K562 (cell line): ENCODE results near the gene ARPC2. TPM values are rescaled to one million over a fixed set of nuclear protein-coding genes. Genes with fewer than 3 reads are reported as not detected.
A peak's percentile ranks its signal among the peaks of the same experiment; 100 is the strongest.

ENCODE experiments used
- ATAC-seq: fragments of 200-7000 bp; cut with Tn5 transposase; 3 replicates; pipeline ENCODE4 v1.9.1; 2020; ENCODE audit warnings: moderate library complexity
- BruUV-seq: library from RNA; stranded (reverse); fragments of 400-500 nt; replicated peaks from 2 replicates; lab custom pipeline; 2021; lab: Mats Ljungman, UMichigan
- CTCF ChIA-PET: fragments of 300-600 bp; formaldehyde crosslinking; extraction: SDS; loops from one replicate; lab custom pipeline; 2021; ENCODE audit warnings: low intra/inter-chr PET ratio; lab: Yijun Ruan, JAX
- POLR2A ChIA-PET: fragments of 300-600, 350-650 bp; sonication (Branson Sonifier 250); formaldehyde crosslinking; extraction: SDS; loops from one replicate; lab custom pipeline; 2021; ENCODE audit warnings: antibody characterized with exemption, inconsistent platforms; lab: Yijun Ruan, JAX
- DNase-seq, 4 experiments: peaks; one replicate each; pipeline versions ENCODE4 v3.0.0 to v3.0.0-alpha.2; 2011 to 2018; ENCODE audit warnings: low spot score in 3 of 4, mixed read lengths in 3 of 4; ENCODE audit errors: extremely low read depth in 1 of 4
- FAIRE-seq: peaks from 2 replicates; lab custom pipeline; 2011; peaks lifted over from hg19 to GRCh38; lab: Jason Lieb, UNC
- H2AFZ ChIP-seq: 2 replicates; pipeline ENCODE4 v1.6.0; 2011; ENCODE audit warnings: low read depth, low read length, control low read depth, inconsistent platforms
- H3K27ac ChIP-seq: fragments of 200-600 bp; 3 replicates; pipeline ENCODE4 v1.8.0; 2011; ENCODE audit warnings: low read depth, mild to moderate bottlenecking, control low read depth, inconsistent platforms, low read length, moderate library complexity, mixed read lengths; ENCODE audit errors: extremely low read depth
- H3K27me3 ChIP-seq, 2 experiments: fragments of 300-600 bp in 1 of 2; 2 replicates in 1 of 2; 3 replicates in 1 of 2; pipeline versions ENCODE4 v1.6.0 to v1.8.0; 2011; ENCODE audit warnings: inconsistent platforms in 2 of 2, low read length in 2 of 2, mild to moderate bottlenecking in 1 of 2, mixed read lengths in 1 of 2, moderate library complexity in 1 of 2; ENCODE audit not compliant: control insufficient read depth in 2 of 2, insufficient read depth in 2 of 2
- H3K36me3 ChIP-seq: fragments of 300-600 bp; 3 replicates; pipeline ENCODE4 v1.8.0; 2011; ENCODE audit warnings: mild to moderate bottlenecking, low read length, inconsistent platforms; ENCODE audit not compliant: control insufficient read depth, insufficient read depth
- H3K4me1 ChIP-seq, 2 experiments: fragments of 200-600 bp in 1 of 2; replicated peaks in 1 of 2; 2 replicates in 1 of 2; 3 replicates in 1 of 2; pipeline versions ENCODE4 v1.5.1 to v1.8.0; 2011; ENCODE audit warnings: inconsistent platforms in 2 of 2, low read length in 2 of 2, mild to moderate bottlenecking in 1 of 2, mixed read lengths in 1 of 2, moderate library complexity in 1 of 2; ENCODE audit not compliant: control insufficient read depth in 2 of 2, insufficient read depth in 2 of 2
- H3K4me2 ChIP-seq: 2 replicates; pipeline ENCODE4 v1.6.1; 2011; ENCODE audit warnings: low read length, control low read depth, inconsistent platforms, mixed read lengths; ENCODE audit not compliant: insufficient read depth
- H3K4me3 ChIP-seq: fragments of 200-600 bp; sonication (generic), shearing (Covaris generic); 2 replicates; pipeline ENCODE4 v1.5.1; 2016; ENCODE audit warnings: control low read depth, inconsistent platforms
- H3K79me2 ChIP-seq: fragments of 200-600 bp; 3 replicates; pipeline ENCODE4 v1.8.0; 2011; ENCODE audit warnings: low read length, inconsistent platforms; ENCODE audit not compliant: control insufficient read depth, insufficient read depth
- H3K9ac ChIP-seq, 2 experiments: 2 replicates each; pipeline versions ENCODE4 v1.6.0 to v1.6.1; 2011; ENCODE audit warnings: low read depth in 2 of 2, low read length in 2 of 2, control low read depth in 1 of 2, inconsistent platforms in 1 of 2, mild to moderate bottlenecking in 1 of 2, mixed read lengths in 1 of 2; ENCODE audit not compliant: insufficient read depth in 1 of 2
- H3K9me1 ChIP-seq: one replicate; pipeline ENCODE4 v1.6.0; 2011; ENCODE audit warnings: inconsistent platforms, mild to moderate bottlenecking, low read length, moderate library complexity; ENCODE audit not compliant: control insufficient read depth, insufficient read depth
- H3K9me3 ChIP-seq: replicated peaks from 2 replicates; pipeline ENCODE4 v1.5.1; 2011; ENCODE audit warnings: low read depth, low read length, inconsistent platforms; ENCODE audit not compliant: control insufficient read depth, insufficient read depth
- H4K20me1 ChIP-seq: replicated peaks from 2 replicates; pipeline ENCODE4 v1.6.1; 2011; ENCODE audit warnings: low read length, inconsistent platforms, mixed read lengths; ENCODE audit not compliant: control insufficient read depth, insufficient read depth
- CSDE1 ChIP-seq, 2 experiments: fragments of 450-650 bp; IDR thresholded peaks; 2 replicates each; pipeline ENCODE4 v1.6.1; 2016; ENCODE audit warnings: mild to moderate bottlenecking in 1 of 2
- EP300 ChIP-seq: IDR thresholded peaks from 2 replicates; pipeline ENCODE4 v1.6.1; 2012; ENCODE audit warnings: low read length, improper control_type of control experiment
- HEY1 ChIP-seq: fragments of 250-450 bp; sonication (Bioruptor Pico); IDR thresholded peaks from 2 replicates; pipeline ENCODE4 v1.5.0; 2020; ENCODE audit warnings: mild to moderate bottlenecking, moderate library complexity, borderline replicate concordance
- KHSRP ChIP-seq: fragments of 450-650 bp; IDR thresholded peaks from 2 replicates; pipeline ENCODE4 v1.6.1; 2017
- MAFF ChIP-seq: IDR thresholded peaks from 2 replicates; pipeline ENCODE4 v1.6.1; 2012; ENCODE audit warnings: low read length, improper control_type of control experiment
- MEIS2 ChIP-seq: fragments of 450-650 bp; IDR thresholded peaks from 2 replicates; pipeline ENCODE4 v1.6.1; 2014; ENCODE audit warnings: mild to moderate bottlenecking; ENCODE audit not compliant: partially characterized antibody
- NR3C1 ChIP-seq: sonication (generic); formaldehyde crosslinking; IDR thresholded peaks from 2 replicates; pipeline ENCODE4 v1.8.1; 2022; ENCODE audit warnings: missing genetic modification reagents
- SMARCE1 ChIP-seq: fragments of 450-650 bp; IDR thresholded peaks from 2 replicates; pipeline ENCODE4 v1.7.1; 2016; ENCODE audit warnings: mild to moderate bottlenecking
- TAF1 ChIP-seq: IDR thresholded peaks from 2 replicates; pipeline ENCODE4 v1.6.1; 2011; ENCODE audit warnings: mild to moderate bottlenecking, low read length, moderate library complexity; ENCODE audit not compliant: insufficient read depth, control insufficient read depth, severe bottlenecking; ENCODE audit errors: extremely low read depth
- USF1 ChIP-seq: sonication (generic); formaldehyde crosslinking; IDR thresholded peaks from 2 replicates; pipeline ENCODE4 v1.9.0; 2022; ENCODE audit warnings: mild to moderate bottlenecking, missing genetic modification reagents
- ZNF778 ChIP-seq: fragments of 450-650 bp; formaldehyde crosslinking; IDR thresholded peaks from 2 replicates; pipeline ENCODE4 v1.4.0; 2020; ENCODE audit warnings: mild to moderate bottlenecking, moderate library complexity
- WGBS: fragments of 100-300 bp; shearing (Covaris generic); methylation state at CpG from one replicate; pipeline ENCODE4 v1.1.6; 2016; ENCODE audit warnings: low coverage, mixed read lengths; ENCODE audit not compliant: insufficient coverage; ENCODE audit errors: missing lambda C conversion rate; 5-methylcytosine and 5-hydroxymethylcytosine counted together
- in situ Hi-C: fragments of 300-500 bp; cut with MboI; formaldehyde crosslinking; loops from 4 replicates; pipeline ENCODE4 v1.15.0; 2018; ENCODE audit warnings: inconsistent platforms, mixed read lengths
- intact Hi-C: fragments of 100-400 bp; cut with micrococcal nuclease; formaldehyde crosslinking; loops from 2 replicates; pipeline ENCODE4 v1.14.2; 2022
- polyA plus RNA-seq, 8 experiments: library from polyadenylated mRNA; depleted of rRNA in 4 of 8; stranded (reverse) in 5 of 8; unstranded in 3 of 8; fragments of >200 nt; fragmentation: Nextera tagmentation in 2 of 8; fragmentation: Illumina TruSeq in 1 of 8; extraction: Ambion mirVana in 2 of 8; extraction: Trizol in 1 of 8; gene quantifications; 2 replicates each; pipeline versions ENCODE4 v1.2.1 to v1.2.3, GENCODE V29; 2011 to 2014; ENCODE audit warnings: inconsistent platforms in 1 of 8, missing spikeins in 1 of 8
- total RNA-seq, 7 experiments: library from RNA; depleted of rRNA in 6 of 7; stranded (reverse); fragments of >200 nt in 6 of 7; fragmentation: Illumina TruSeq in 2 of 7; extraction: Trizol in 2 of 7; gene quantifications; 2 replicates each; pipeline versions ENCODE4 v1.2.1 to v1.2.3, GENCODE V29; 2011 to 2021; ENCODE audit warnings: low replicate concordance in 1 of 7
- TF ChIP-seq, protein P1 (sequence below): sonication (generic); formaldehyde crosslinking; IDR thresholded peaks from 2 replicates; pipeline ENCODE4 v1.8.1; 2023; ENCODE audit warnings: mild to moderate bottlenecking, missing genetic modification reagents
- TF ChIP-seq, protein P2 (sequence below): fragments of 450-650 bp; IDR thresholded peaks from 2 replicates; pipeline ENCODE4 v1.6.1; 2016; ENCODE audit warnings: low read depth

The ARPC2 gene
- total and polyA plus RNA-seq, 9 of the 15 experiments (the other 6 are each of a cell fraction or from before 2014, with no cell fraction given) = 81.9 to 187 (median 103) TPM

DNA sequence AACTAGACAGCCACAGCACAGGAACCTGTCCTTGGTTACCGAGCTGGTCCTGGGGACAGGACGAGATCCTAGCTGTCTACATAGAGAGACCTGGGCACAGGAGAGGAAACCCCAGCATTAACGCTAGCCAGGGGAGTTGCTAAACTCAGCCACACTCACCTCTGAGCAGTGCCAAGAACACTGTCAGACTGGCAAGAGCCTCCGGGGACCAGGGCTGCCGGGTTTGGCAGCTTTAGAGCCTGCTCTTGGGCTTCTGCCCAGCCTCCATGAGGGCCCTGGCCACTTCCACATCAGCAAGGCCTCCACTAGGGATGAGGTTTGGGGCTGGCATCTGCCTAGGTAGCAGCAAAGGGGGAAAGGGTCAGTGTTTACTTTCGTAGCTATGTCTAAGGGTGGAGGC, 68.6 kb downstream of the ARPC2 start:
- no peaks in the 10 kb centered on the region for H3K9me1 ChIP-seq
- no peak overlapping the region for H2AFZ ChIP-seq
- peak overlapping the region; percentile 72 to 90 for H3K9ac ChIP-seq
- ChIA-PET POLR2A (interaction anchor here (0.7 to 3.4 kb wide), 6 partner anchors 7 to 118 kb away, joined by 3 to 10 read pairs (median 6); partner anchors contain the start of gene PNKD), CTCF (no interaction called here)
- H3K4me1 ChIP-seq = peaks cover 35 to 43% of the 10 kb centered on the region in 2 experiments
- H3K4me2 ChIP-seq = peak overlapping the region; percentile 77
- 84% methylated on average over 4 of the region's 6 CpGs for WGBS
- H3K27ac ChIP-seq = peak overlapping the region; percentile 88
- intact Hi-C loops = loop anchor here (2.0 kb wide), 1 partner anchor 13 kb away; no protein-coding TSS in a partner anchor
- no peak overlapping the region for H3K4me3 ChIP-seq
- no peaks in the 10 kb centered on the region for H3K27me3 ChIP-seq
- no TSS peak for BruUV-seq
- H3K36me3 ChIP-seq = peaks cover 61% of the 10 kb centered on the region
- FAIRE-seq (no peak), ATAC-seq (no peak), DNase-seq (no peak)
- H4K20me1 ChIP-seq = peaks cover 11% of the 10 kb centered on the region
- H3K9me3 ChIP-seq = no peaks in the 10 kb centered on the region
- in situ Hi-C loops = loop anchor here (5.0 kb wide), 1 partner anchor 112 kb away; the partner anchor contains the start of gene CTDSP1
- peaks cover 88% of the 10 kb centered on the region for H3K79me2 ChIP-seq
- TF ChIP-seq CSDE1 (IDR thresholded peaks at IDR 0.05) (no peak), USF1 (no peak), EP300 (no peak), MAFF (no peak), ZNF778 (CRISPR knock-in tag) (no peak), MEIS2 (no peak), SMARCE1 (no peak), NR3C1 (CRISPR knock-in tag) (no peak), KHSRP (no peak), HEY1 (CRISPR knock-in tag) (no peak), TAF1 (no peak)
- TF ChIP-seq, protein P1, sequence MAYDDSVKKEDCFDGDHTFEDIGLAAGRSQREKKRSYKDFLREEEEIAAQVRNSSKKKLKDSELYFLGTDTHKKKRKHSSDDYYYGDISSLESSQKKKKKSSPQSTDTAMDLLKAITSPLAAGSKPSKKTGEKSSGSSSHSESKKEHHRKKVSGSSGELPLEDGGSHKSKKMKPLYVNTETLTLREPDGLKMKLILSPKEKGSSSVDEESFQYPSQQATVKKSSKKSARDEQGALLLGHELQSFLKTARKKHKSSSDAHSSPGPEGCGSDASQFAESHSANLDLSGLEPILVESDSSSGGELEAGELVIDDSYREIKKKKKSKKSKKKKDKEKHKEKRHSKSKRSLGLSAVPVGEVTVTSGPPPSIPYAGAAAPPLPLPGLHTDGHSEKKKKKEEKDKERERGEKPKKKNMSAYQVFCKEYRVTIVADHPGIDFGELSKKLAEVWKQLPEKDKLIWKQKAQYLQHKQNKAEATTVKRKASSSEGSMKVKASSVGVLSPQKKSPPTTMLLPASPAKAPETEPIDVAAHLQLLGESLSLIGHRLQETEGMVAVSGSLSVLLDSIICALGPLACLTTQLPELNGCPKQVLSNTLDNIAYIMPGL (CRISPR knock-in tag) = no peak
- TF ChIP-seq, protein P2, sequence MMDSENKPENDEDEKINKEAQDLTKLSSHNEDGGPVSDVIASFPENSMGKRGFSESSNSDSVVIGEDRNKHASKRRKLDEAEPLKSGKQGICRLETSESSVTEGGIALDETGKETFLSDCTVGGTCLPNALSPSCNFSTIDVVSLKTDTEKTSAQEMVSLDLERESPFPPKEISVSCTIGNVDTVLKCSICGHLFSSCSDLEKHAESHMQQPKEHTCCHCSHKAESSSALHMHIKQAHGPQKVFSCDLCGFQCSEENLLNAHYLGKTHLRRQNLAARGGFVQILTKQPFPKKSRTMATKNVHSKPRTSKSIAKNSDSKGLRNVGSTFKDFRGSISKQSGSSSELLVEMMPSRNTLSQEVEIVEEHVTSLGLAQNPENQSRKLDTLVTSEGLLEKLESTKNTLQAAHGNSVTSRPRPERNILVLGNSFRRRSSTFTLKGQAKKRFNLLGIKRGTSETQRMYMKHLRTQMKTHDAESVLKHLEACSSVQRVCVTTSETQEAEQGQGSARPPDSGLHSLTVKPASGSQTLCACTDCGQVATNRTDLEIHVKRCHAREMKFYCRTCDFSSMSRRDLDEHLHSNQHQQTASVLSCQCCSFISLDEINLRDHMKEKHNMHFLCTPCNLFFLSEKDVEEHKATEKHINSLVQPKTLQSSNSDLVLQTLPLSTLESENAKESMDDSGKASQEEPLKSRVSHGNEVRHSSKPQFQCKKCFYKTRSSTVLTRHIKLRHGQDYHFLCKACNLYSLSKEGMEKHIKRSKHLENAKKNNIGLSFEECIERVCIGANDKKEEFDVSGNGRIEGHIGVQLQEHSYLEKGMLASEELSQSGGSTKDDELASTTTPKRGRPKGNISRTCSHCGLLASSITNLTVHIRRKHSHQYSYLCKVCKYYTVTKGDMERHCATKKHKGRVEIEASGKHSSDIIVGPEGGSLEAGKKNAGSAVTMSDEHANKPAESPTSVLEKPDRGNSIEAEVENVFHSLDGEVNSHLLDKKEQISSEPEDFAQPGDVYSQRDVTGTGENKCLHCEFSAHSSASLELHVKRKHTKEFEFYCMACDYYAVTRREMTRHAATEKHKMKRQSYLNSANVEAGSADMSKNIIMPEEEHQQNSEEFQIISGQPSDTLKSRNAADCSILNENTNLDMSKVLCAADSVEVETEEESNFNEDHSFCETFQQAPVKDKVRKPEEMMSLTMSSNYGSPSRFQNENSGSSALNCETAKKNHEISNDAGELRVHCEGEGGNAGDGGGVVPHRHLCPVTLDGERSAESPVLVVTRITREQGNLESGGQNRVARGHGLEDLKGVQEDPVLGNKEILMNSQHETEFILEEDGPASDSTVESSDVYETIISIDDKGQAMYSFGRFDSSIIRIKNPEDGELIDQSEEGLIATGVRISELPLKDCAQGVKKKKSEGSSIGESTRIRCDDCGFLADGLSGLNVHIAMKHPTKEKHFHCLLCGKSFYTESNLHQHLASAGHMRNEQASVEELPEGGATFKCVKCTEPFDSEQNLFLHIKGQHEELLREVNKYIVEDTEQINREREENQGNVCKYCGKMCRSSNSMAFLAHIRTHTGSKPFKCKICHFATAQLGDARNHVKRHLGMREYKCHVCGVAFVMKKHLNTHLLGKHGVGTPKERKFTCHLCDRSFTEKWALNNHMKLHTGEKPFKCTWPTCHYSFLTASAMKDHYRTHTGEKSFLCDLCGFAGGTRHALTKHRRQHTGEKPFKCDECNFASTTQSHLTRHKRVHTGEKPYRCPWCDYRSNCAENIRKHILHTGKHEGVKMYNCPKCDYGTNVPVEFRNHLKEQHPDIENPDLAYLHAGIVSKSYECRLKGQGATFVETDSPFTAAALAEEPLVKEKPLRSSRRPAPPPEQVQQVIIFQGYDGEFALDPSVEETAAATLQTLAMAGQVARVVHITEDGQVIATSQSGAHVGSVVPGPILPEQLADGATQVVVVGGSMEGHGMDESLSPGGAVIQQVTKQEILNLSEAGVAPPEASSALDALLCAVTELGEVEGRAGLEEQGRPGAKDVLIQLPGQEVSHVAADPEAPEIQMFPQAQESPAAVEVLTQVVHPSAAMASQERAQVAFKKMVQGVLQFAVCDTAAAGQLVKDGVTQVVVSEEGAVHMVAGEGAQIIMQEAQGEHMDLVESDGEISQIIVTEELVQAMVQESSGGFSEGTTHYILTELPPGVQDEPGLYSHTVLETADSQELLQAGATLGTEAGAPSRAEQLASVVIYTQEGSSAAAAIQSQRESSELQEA = no peak
